ENCODE measurements around the gene ASB15.

- TF ChIP-seq PRDM15 (CRISPR knock-in tag; IDR thresholded peaks at IDR 0.05): no peak
- no peak for TF ChIP-seq CREM (IDR thresholded peaks at IDR 0.05)
- TF ChIP-seq CREM (CRISPR knock-in tag; IDR thresholded peaks at IDR 0.05): no peak
- TF ChIP-seq HOXA5 (CRISPR knock-in tag; IDR thresholded peaks at IDR 0.05): no peak
- TF ChIP-seq, protein P1, sequence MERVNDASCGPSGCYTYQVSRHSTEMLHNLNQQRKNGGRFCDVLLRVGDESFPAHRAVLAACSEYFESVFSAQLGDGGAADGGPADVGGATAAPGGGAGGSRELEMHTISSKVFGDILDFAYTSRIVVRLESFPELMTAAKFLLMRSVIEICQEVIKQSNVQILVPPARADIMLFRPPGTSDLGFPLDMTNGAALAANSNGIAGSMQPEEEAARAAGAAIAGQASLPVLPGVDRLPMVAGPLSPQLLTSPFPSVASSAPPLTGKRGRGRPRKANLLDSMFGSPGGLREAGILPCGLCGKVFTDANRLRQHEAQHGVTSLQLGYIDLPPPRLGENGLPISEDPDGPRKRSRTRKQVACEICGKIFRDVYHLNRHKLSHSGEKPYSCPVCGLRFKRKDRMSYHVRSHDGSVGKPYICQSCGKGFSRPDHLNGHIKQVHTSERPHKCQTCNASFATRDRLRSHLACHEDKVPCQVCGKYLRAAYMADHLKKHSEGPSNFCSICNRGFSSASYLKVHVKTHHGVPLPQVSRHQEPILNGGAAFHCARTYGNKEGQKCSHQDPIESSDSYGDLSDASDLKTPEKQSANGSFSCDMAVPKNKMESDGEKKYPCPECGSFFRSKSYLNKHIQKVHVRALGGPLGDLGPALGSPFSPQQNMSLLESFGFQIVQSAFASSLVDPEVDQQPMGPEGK (CRISPR knock-in tag; IDR thresholded peaks at IDR 0.05): no peak
- TF ChIP-seq AFF4 (CRISPR knock-in tag; IDR thresholded peaks at IDR 0.05): no peak
- TF ChIP-seq ZNF274 (CRISPR knock-in tag; IDR thresholded peaks at IDR 0.05): no peak
- no peak for TF ChIP-seq TCF12 (IDR thresholded peaks at IDR 0.05)
- no peak for TF ChIP-seq TCF12 (CRISPR knock-in tag; IDR thresholded peaks at IDR 0.05)
These were observed 40.3 kb downstream of the ASB15 start for GRCh38 chr7:123641901-123642300.
